IPS-18a (cell line): ENCODE measurements around the gene LDLRAD4.

Experiments used
- H3K27ac ChIP-seq: one replicate; pipeline ENCODE4 v1.5.1; 2013; ENCODE audit warnings: low read length
- H3K27me3 ChIP-seq: one replicate; pipeline ENCODE4 v1.6.1; 2013; ENCODE audit warnings: mild to moderate bottlenecking, low read length; ENCODE audit not compliant: control insufficient read depth, insufficient read depth
- H3K36me3 ChIP-seq: one replicate; pipeline ENCODE4 v1.6.1; 2013; ENCODE audit warnings: low read depth, low read length; ENCODE audit not compliant: control insufficient read depth
- H3K4me1 ChIP-seq: one replicate; pipeline ENCODE4 v1.6.1; 2013; ENCODE audit warnings: low read depth, low read length; ENCODE audit not compliant: control insufficient read depth
- H3K4me3 ChIP-seq: one replicate; pipeline ENCODE4 v1.5.1; 2013; ENCODE audit warnings: low read length
- H3K9ac ChIP-seq: one replicate; pipeline ENCODE4 v1.6.1; 2013; ENCODE audit warnings: mild to moderate bottlenecking, low read length, moderate library complexity
- H3K9me3 ChIP-seq: one replicate; pipeline ENCODE4 v1.6.1; 2013; ENCODE audit warnings: low read depth, low read length; ENCODE audit not compliant: control insufficient read depth

The LDLRAD4 gene

GRCh38 chr18:13403786-13404549 is 185.4 kb downstream of the LDLRAD4 start:
- Histone ChIP-seq H3K9me3 (no peaks in the 10 kb centered on the region), H3K9ac (no peak overlapping the region), H3K27ac (no peak overlapping the region), H3K4me3 (no peak overlapping the region), H3K27me3 (no peaks in the 10 kb centered on the region), H3K36me3 (no peaks in the 10 kb centered on the region), H3K4me1 (no peaks in the 10 kb centered on the region)

GRCh38 chr18:13405305-13406038 is 186.9 kb downstream of the LDLRAD4 start:
- H3K27ac ChIP-seq = no peak overlapping the region
- no peaks in the 10 kb centered on the region for H3K9me3 ChIP-seq
- H3K9ac ChIP-seq = no peak overlapping the region
- H3K27me3 ChIP-seq = no peaks in the 10 kb centered on the region
- no peaks in the 10 kb centered on the region for H3K4me1 ChIP-seq
- H3K4me3 ChIP-seq = no peak overlapping the region
- H3K36me3 ChIP-seq = no peaks in the 10 kb centered on the region

GRCh38 chr18:13406049-13406615 is 187.6 kb downstream of the LDLRAD4 start:
- Histone ChIP-seq H3K9me3 (no peaks in the 10 kb centered on the region), H3K9ac (no peak overlapping the region), H3K27me3 (no peaks in the 10 kb centered on the region), H3K4me3 (no peak overlapping the region), H3K4me1 (no peaks in the 10 kb centered on the region), H3K36me3 (no peaks in the 10 kb centered on the region), H3K27ac (no peak overlapping the region)

GRCh38 chr18:13406736-13407135 is 188.2 kb downstream of the LDLRAD4 start:
- Histone ChIP-seq H3K4me1 (no peaks in the 10 kb centered on the region), H3K27me3 (no peaks in the 10 kb centered on the region), H3K36me3 (no peaks in the 10 kb centered on the region), H3K4me3 (no peak overlapping the region), H3K9ac (no peak overlapping the region), H3K27ac (no peak overlapping the region), H3K9me3 (no peaks in the 10 kb centered on the region)

GRCh38 chr18:13407484-13407883 is 188.9 kb downstream of the LDLRAD4 start:
- Histone ChIP-seq H3K4me1 (no peaks in the 10 kb centered on the region), H3K27ac (no peak overlapping the region), H3K9ac (no peak overlapping the region), H3K36me3 (no peaks in the 10 kb centered on the region), H3K4me3 (no peak overlapping the region), H3K27me3 (no peaks in the 10 kb centered on the region), H3K9me3 (no peaks in the 10 kb centered on the region)

GRCh38 chr18:13409026-13409425 is 190.5 kb downstream of the LDLRAD4 start:
- Histone ChIP-seq H3K4me1 (no peaks in the 10 kb centered on the region), H3K9ac (no peak overlapping the region), H3K4me3 (no peak overlapping the region), H3K9me3 (no peaks in the 10 kb centered on the region), H3K27me3 (no peaks in the 10 kb centered on the region), H3K27ac (no peak overlapping the region), H3K36me3 (no peaks in the 10 kb centered on the region)

GRCh38 chr18:13409997-13410396 is 191.4 kb downstream of the LDLRAD4 start:
- Histone ChIP-seq H3K27ac (no peak overlapping the region), H3K36me3 (no peaks in the 10 kb centered on the region), H3K9ac (no peak overlapping the region), H3K4me1 (peaks cover 4% of the 10 kb centered on the region), H3K4me3 (no peak overlapping the region), H3K9me3 (no peaks in the 10 kb centered on the region), H3K27me3 (no peaks in the 10 kb centered on the region)

GRCh38 chr18:13410471-13410870 is 191.9 kb downstream of the LDLRAD4 start:
- Histone ChIP-seq H3K4me3 (no peak overlapping the region), H3K9me3 (no peaks in the 10 kb centered on the region), H3K4me1 (peaks cover 4% of the 10 kb centered on the region), H3K36me3 (no peaks in the 10 kb centered on the region), H3K27ac (no peak overlapping the region), H3K9ac (no peak overlapping the region), H3K27me3 (no peaks in the 10 kb centered on the region)

GRCh38 chr18:13412017-13412416 is 193.5 kb downstream of the LDLRAD4 start:
- no peak overlapping the region for H3K9ac ChIP-seq
- H3K27ac ChIP-seq = no peak overlapping the region
- H3K4me1 ChIP-seq = peaks cover 4% of the 10 kb centered on the region
- H3K9me3 ChIP-seq = no peaks in the 10 kb centered on the region
- no peaks in the 10 kb centered on the region for H3K27me3 ChIP-seq
- H3K36me3 ChIP-seq = no peaks in the 10 kb centered on the region
- H3K4me3 ChIP-seq = no peak overlapping the region

GRCh38 chr18:13412901-13413300 is 194.3 kb downstream of the LDLRAD4 start:
- no peaks in the 10 kb centered on the region for H3K36me3 ChIP-seq
- H3K27ac ChIP-seq = no peak overlapping the region
- H3K27me3 ChIP-seq = no peaks in the 10 kb centered on the region
- H3K9ac ChIP-seq = no peak overlapping the region
- H3K9me3 ChIP-seq = no peaks in the 10 kb centered on the region
- H3K4me3 ChIP-seq = no peak overlapping the region
- peaks cover 4% of the 10 kb centered on the region for H3K4me1 ChIP-seq

GRCh38 chr18:13414102-13414501 is 195.5 kb downstream of the LDLRAD4 start:
- Histone ChIP-seq H3K4me1 (peaks cover 4% of the 10 kb centered on the region), H3K4me3 (no peak overlapping the region), H3K9ac (no peak overlapping the region), H3K27ac (no peak overlapping the region), H3K36me3 (no peaks in the 10 kb centered on the region), H3K27me3 (no peaks in the 10 kb centered on the region), H3K9me3 (no peaks in the 10 kb centered on the region)
